SW 1271 (cell line): ENCODE results near the gene TUFM.
"Not testable (repeated sequence)": the region's sequence is repeated elsewhere in the genome, so short reads cannot be mapped to it uniquely, and the experiment has no call there.

Experiments used
- DNase-seq, 2 experiments: peaks; one replicate each; lab custom pipeline; 2025; lab: John Stamatoyannopoulos, UW

TUFM gene

GRCh38 chr16:28838558-28838918 lies 7.6 kb downstream of the TUFM start:
- DNase-seq = no peak

- DNase-seq = no peak
Measured at GRCh38 chr16:28837672-28838557, 8.2 kb downstream of the TUFM start.

- no peak for DNase-seq
Measured at GRCh38 chr16:28836761-28837064, 9.4 kb downstream of the TUFM start.

GRCh38 chr16:28835864-28836760 lies 10.0 kb downstream of the TUFM start:
- no peak for DNase-seq

GRCh38 chr16:28834873-28835863 lies 11.0 kb downstream of the TUFM start:
- DNase-seq = no peak

GRCh38 chr16:28834349-28834748 lies 11.8 kb downstream of the TUFM start:
- no peak for DNase-seq

- DNase-seq = no peak
Measured at GRCh38 chr16:28830531-28830930, 15.6 kb downstream of the TUFM start.

- DNase-seq = no peak
Measured at GRCh38 chr16:28829747-28830146, 16.4 kb downstream of the TUFM start.

GRCh38 chr16:28826141-28826540 lies 20.0 kb downstream of the TUFM start:
- DNase-seq = peak in 1 of 2 experiments; percentile 33

- DNase-seq = no peak
Measured at GRCh38 chr16:28824717-28824973, 21.5 kb downstream of the TUFM start.

- DNase-seq = peak; percentile 95 to 98
Measured at GRCh38 chr16:28823873-28824716, 22.1 kb downstream of the TUFM start.

GRCh38 chr16:28823291-28823872 lies 22.8 kb downstream of the TUFM start:
- no peak for DNase-seq

GRCh38 chr16:28822520-28823290 lies 23.4 kb downstream of the TUFM start, which contains the start of gene ATXN2L:
Gene ATXN2L, plus strand, starts transcription at chr16:28822999. Its CDS starts 261 bp downstream, at chr16:28823260.
- peak; percentile 84 to 93 for DNase-seq

- no peak for DNase-seq
Measured at GRCh38 chr16:28821874-28822519, 24.2 kb downstream of the TUFM start.

- DNase-seq = not testable (repeated sequence)
Measured at GRCh38 chr16:28820546-28820945, 25.6 kb downstream of the TUFM start.

- DNase-seq = no peak
Measured at GRCh38 chr16:28820016-28820415, 26.1 kb downstream of the TUFM start.

- not testable (repeated sequence) for DNase-seq
Measured at GRCh38 chr16:28807445-28808120, 38.6 kb downstream of the TUFM start.

GRCh38 chr16:28802235-28803019 lies 43.7 kb downstream of the TUFM start:
- DNase-seq = peak; percentile 80 to 90
